Nephron (organoid): ENCODE measurements around the gene WDR4.

Experiments used
- H3K27ac Mint-ChIP-seq, 3 experiments: 2 replicates each; pipeline ENCODE4 v1.8.0; 2020; ENCODE audit warnings: mixed read lengths in 3 of 3, mild to moderate bottlenecking in 2 of 3, moderate library complexity in 1 of 3
- H3K27me3 Mint-ChIP-seq: 2 replicates; pipeline ENCODE4 v1.8.0; 2021; ENCODE audit warnings: low read depth, mild to moderate bottlenecking, moderate library complexity, mixed read lengths
- H3K36me3 Mint-ChIP-seq: 2 replicates; pipeline ENCODE4 v1.8.0; 2020; ENCODE audit warnings: low read depth, mixed read lengths
- H3K4me1 Mint-ChIP-seq: 2 replicates; pipeline ENCODE4 v1.8.0; 2020; ENCODE audit warnings: mixed read lengths
- H3K4me3 Mint-ChIP-seq, 3 experiments: 2 replicates each; pipeline ENCODE4 v1.8.0; 2020; ENCODE audit warnings: mild to moderate bottlenecking in 3 of 3, mixed read lengths in 3 of 3, moderate library complexity in 2 of 3
- H3K9me3 Mint-ChIP-seq: 2 replicates; pipeline ENCODE4 v1.8.0; 2020; ENCODE audit warnings: mixed read lengths
- CTCF ChIP-seq, 3 experiments: fragments of 200-600 bp; sonication (generic); IDR thresholded peaks; one replicate each; pipeline ENCODE4 v1.5.0; 2021; ENCODE audit warnings: antibody characterized with exemption in 3 of 3; ENCODE audit not compliant: unreplicated experiment in 3 of 3

The WDR4 gene

GRCh38 chr21:42830456-42831455 lies 48.6 kb downstream of the WDR4 start:
- Mint-ChIP-seq H3K27me3 (peaks cover 23% of the 10 kb centered on the region), H3K4me3 (no peak overlapping the region), H3K4me1 (peaks cover 4% of the 10 kb centered on the region), H3K27ac (no peak overlapping the region), H3K9me3 (peaks cover 18% of the 10 kb centered on the region), H3K36me3 (no peaks in the 10 kb centered on the region)
- TF ChIP-seq CTCF (IDR thresholded peaks at IDR 0.05; ENCODE audit: unreplicated experiment in 3 of 3): no peak

- Mint-ChIP-seq H3K27ac (no peak overlapping the region), H3K9me3 (peaks cover 19% of the 10 kb centered on the region), H3K4me1 (peaks cover 4% of the 10 kb centered on the region), H3K4me3 (no peak overlapping the region), H3K27me3 (peaks cover 30% of the 10 kb centered on the region), H3K36me3 (no peaks in the 10 kb centered on the region)
- TF ChIP-seq CTCF (IDR thresholded peaks at IDR 0.05; ENCODE audit: unreplicated experiment in 3 of 3): no peak
Measured at GRCh38 chr21:42829954-42830353, 49.4 kb downstream of the WDR4 start.

- no peak for TF ChIP-seq CTCF (IDR thresholded peaks at IDR 0.05; ENCODE audit: unreplicated experiment in 3 of 3)
- Mint-ChIP-seq H3K4me1 (peaks cover 4% of the 10 kb centered on the region), H3K27ac (no peak overlapping the region), H3K9me3 (peaks cover 19% of the 10 kb centered on the region), H3K27me3 (peaks cover 30% of the 10 kb centered on the region), H3K36me3 (no peaks in the 10 kb centered on the region), H3K4me3 (no peak overlapping the region)
Measured at GRCh38 chr21:42829417-42829816, 49.9 kb downstream of the WDR4 start.

GRCh38 chr21:42827588-42827987 lies 51.8 kb downstream of the WDR4 start:
- H3K4me3 Mint-ChIP-seq: no peak overlapping the region
- peaks cover 19% of the 10 kb centered on the region for H3K27me3 Mint-ChIP-seq
- no peaks in the 10 kb centered on the region for H3K4me1 Mint-ChIP-seq
- no peak overlapping the region for H3K27ac Mint-ChIP-seq
- no peaks in the 10 kb centered on the region for H3K36me3 Mint-ChIP-seq
- H3K9me3 Mint-ChIP-seq: peaks cover 19% of the 10 kb centered on the region
- TF ChIP-seq CTCF (IDR thresholded peaks at IDR 0.05; ENCODE audit: unreplicated experiment in 3 of 3): no peak

GRCh38 chr21:42820616-42821465 lies 58.5 kb downstream of the WDR4 start:
- H3K36me3 Mint-ChIP-seq: peaks cover 8% of the 10 kb centered on the region
- no peak overlapping the region for H3K4me3 Mint-ChIP-seq
- TF ChIP-seq CTCF (IDR thresholded peaks at IDR 0.05; ENCODE audit: unreplicated experiment in 3 of 3): no peak
- H3K9me3 Mint-ChIP-seq: peaks cover 17% of the 10 kb centered on the region
- no peak overlapping the region for H3K27ac Mint-ChIP-seq
- no peaks in the 10 kb centered on the region for H3K4me1 Mint-ChIP-seq
- H3K27me3 Mint-ChIP-seq: peaks cover 6% of the 10 kb centered on the region
